ENCODE measurements around the gene PHAF1.

The PHAF1 gene

DNA sequence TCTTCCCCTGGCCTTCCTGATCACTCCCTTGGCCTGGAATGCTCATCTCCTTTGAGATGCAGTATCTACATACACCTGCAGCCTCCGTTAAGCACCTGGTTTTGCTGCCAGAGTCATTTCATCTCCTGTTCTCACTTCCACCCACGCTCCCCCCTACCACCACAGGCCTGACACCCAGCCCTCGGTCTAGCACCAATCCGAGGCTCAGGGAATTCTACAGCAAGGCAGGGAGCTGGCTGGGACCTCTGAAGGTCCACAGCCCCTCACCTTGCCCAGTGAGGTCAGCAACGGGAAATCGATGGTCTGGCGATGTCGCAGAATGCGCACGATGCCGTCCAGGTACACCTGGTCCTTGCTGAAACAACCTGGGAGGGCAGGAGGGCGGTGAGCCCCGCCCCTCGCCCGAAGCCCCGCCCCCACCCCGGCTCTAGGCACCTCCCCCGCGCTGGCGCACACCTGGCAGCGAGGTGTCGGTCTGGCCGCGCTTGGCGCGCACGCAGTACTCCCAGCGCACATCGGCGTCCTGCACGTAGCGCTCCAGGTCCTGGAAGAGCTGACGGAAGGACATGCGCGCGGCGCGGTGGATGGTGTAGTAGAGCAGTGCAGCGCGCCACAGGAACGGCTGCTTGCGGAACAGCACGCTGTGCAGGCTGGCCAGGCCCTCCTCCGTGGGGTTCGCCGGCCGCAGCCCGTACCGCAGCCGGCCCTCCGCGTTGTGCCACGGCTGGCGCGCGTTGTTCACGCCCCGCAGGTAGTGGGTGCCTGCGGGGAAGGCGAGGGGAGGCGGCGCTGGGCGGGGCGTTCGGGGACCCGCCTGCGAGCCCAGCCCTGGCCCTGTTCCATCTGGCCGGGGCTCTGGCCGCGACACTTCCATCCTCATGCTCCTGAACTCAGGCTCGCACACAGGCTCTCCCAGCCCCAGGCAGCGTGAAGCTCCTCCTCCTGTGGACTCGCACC, 68.3 kb downstream of the PHAF1 start:
- H3K27ac ChIP-seq (ENCODE audit: low read length) = no peak overlapping the region
- peak overlapping the region; percentile 21 to 66 for H3K4me3 ChIP-seq (ENCODE audit: low read depth in 1 of 2, low read length in 2 of 2)
- H3K9me3 ChIP-seq (ENCODE audit: control insufficient read depth in 1 of 2, low read length in 2 of 2) = no peaks in the 10 kb centered on the region
- H3K27me3 ChIP-seq (ENCODE audit: low read depth, low read length) = no peaks in the 10 kb centered on the region
- peaks cover 16 to 43% of the 10 kb centered on the region in 2 donors for H3K4me1 ChIP-seq (ENCODE audit: control insufficient read depth in 1 of 2, insufficient read depth in 2 of 2, low read length in 2 of 2)
- H3K36me3 ChIP-seq (ENCODE audit: control insufficient read depth in 1 of 2, insufficient read depth in 2 of 2, low read length in 2 of 2) = no peaks in the 10 kb centered on the region

DNA sequence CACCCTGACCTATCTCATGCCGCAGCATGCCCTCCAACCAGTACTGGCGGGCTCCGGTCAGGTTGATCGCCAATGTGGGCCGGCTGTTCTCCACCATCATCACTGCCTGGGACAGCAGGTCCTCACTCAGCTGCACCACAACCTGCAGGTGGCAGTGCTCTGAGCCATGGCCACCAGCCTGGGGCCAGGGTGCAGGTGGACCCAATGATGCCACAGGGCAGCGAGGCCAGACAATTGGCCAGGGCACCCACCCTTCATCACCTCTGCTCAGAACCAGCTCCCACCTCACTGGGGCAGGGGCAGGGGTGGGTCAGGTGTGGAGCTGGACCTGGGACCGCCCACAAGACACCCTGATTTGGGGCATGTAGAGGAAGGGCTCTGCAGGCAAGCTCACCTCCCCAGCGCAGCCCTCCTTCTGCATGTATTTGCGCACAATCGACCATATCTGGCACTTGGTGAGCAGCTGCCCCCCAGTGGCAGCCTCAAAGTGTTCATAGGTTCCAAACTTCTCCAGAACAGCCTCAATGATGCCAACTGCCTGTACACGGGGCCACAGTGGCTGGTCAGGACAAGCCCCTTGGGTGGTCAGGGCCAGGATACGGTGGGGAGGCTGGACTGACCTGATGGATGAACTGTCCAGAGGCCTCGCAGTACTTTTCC, 69.8 kb downstream of the PHAF1 start:
- H3K4me3 ChIP-seq (ENCODE audit: low read depth in 1 of 2, low read length in 2 of 2) = no peak overlapping the region
- H3K4me1 ChIP-seq (ENCODE audit: control insufficient read depth in 1 of 2, insufficient read depth in 2 of 2, low read length in 2 of 2) = peaks cover 9 to 37% of the 10 kb centered on the region in 2 donors
- H3K27ac ChIP-seq (ENCODE audit: low read length) = no peak overlapping the region

DNA sequence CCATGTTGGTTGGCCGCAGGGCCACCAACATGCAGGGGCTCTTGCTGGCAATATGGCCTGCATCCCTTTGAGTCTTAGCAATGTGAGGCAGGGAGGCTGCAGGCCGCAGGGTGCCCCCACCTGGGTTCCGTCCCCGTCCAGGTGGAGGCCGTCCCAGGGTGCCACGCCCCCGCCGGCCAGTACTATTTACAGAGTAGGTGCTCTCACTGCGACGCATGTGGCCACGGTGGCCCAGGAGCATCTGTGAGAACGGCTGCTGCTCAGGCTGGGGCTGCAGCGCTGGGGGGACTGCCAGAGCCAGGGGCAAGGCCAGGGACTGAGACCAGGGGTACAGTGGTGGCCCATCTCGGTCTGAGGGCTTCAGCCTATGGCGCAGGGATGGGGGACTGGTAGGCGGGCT, 70.4 kb downstream of the PHAF1 start:
- Histone ChIP-seq H3K9me3 (ENCODE audit: control insufficient read depth in 1 of 2, low read length in 2 of 2) (no peaks in the 10 kb centered on the region), H3K27ac (ENCODE audit: low read length) (no peak overlapping the region), H3K4me3 (ENCODE audit: low read depth in 1 of 2, low read length in 2 of 2) (no peak overlapping the region), H3K27me3 (ENCODE audit: low read depth, low read length) (no peaks in the 10 kb centered on the region), H3K36me3 (ENCODE audit: control insufficient read depth in 1 of 2, insufficient read depth in 2 of 2, low read length in 2 of 2) (no peaks in the 10 kb centered on the region), H3K4me1 (ENCODE audit: control insufficient read depth in 1 of 2, insufficient read depth in 2 of 2, low read length in 2 of 2) (peaks cover 9 to 39% of the 10 kb centered on the region in 2 donors)

More for the DNA sequence above, 69.8 kb downstream of the PHAF1 start:
- Histone ChIP-seq H3K9me3 (ENCODE audit: control insufficient read depth in 1 of 2, low read length in 2 of 2) (no peaks in the 10 kb centered on the region), H3K36me3 (ENCODE audit: control insufficient read depth in 1 of 2, insufficient read depth in 2 of 2, low read length in 2 of 2) (no peaks in the 10 kb centered on the region), H3K27me3 (ENCODE audit: low read depth, low read length) (no peaks in the 10 kb centered on the region)

GRCh38 chr16:67181346-67181745, 71.6 kb downstream of the PHAF1 start:
- Histone ChIP-seq H3K27ac (ENCODE audit: low read length) (no peak overlapping the region), H3K9me3 (ENCODE audit: control insufficient read depth in 1 of 2, low read length in 2 of 2) (no peaks in the 10 kb centered on the region), H3K36me3 (ENCODE audit: control insufficient read depth in 1 of 2, insufficient read depth in 2 of 2, low read length in 2 of 2) (no peaks in the 10 kb centered on the region), H3K4me1 (ENCODE audit: control insufficient read depth in 1 of 2, insufficient read depth in 2 of 2, low read length in 2 of 2) (peaks cover 9 to 47% of the 10 kb centered on the region in 2 donors), H3K4me3 (ENCODE audit: low read depth in 1 of 2, low read length in 2 of 2) (no peak overlapping the region), H3K27me3 (ENCODE audit: low read depth, low read length) (no peaks in the 10 kb centered on the region)

GRCh38 chr16:67182288-67182687, 72.5 kb downstream of the PHAF1 start:
- no peak overlapping the region for H3K27ac ChIP-seq (ENCODE audit: low read length)
- H3K4me1 ChIP-seq (ENCODE audit: control insufficient read depth in 1 of 2, insufficient read depth in 2 of 2, low read length in 2 of 2) = peaks cover 9 to 47% of the 10 kb centered on the region in 2 donors
- H3K27me3 ChIP-seq (ENCODE audit: low read depth, low read length) = no peaks in the 10 kb centered on the region
- H3K36me3 ChIP-seq (ENCODE audit: control insufficient read depth in 1 of 2, insufficient read depth in 2 of 2, low read length in 2 of 2) = no peaks in the 10 kb centered on the region
- H3K4me3 ChIP-seq (ENCODE audit: low read depth in 1 of 2, low read length in 2 of 2) = no peak overlapping the region
- H3K9me3 ChIP-seq (ENCODE audit: control insufficient read depth in 1 of 2, low read length in 2 of 2) = no peaks in the 10 kb centered on the region

GRCh38 chr16:67183284-67183626, 73.5 kb downstream of the PHAF1 start:
- H3K27me3 ChIP-seq (ENCODE audit: low read depth, low read length) = no peaks in the 10 kb centered on the region
- peaks cover 9 to 38% of the 10 kb centered on the region in 2 donors for H3K4me1 ChIP-seq (ENCODE audit: control insufficient read depth in 1 of 2, insufficient read depth in 2 of 2, low read length in 2 of 2)
- no peaks in the 10 kb centered on the region for H3K9me3 ChIP-seq (ENCODE audit: control insufficient read depth in 1 of 2, low read length in 2 of 2)
- peak overlapping the region; percentile 79 for H3K27ac ChIP-seq (ENCODE audit: low read length)
- H3K4me3 ChIP-seq (ENCODE audit: low read depth in 1 of 2, low read length in 2 of 2) = peak overlapping the region; percentile 53 to 85
- no peaks in the 10 kb centered on the region for H3K36me3 ChIP-seq (ENCODE audit: control insufficient read depth in 1 of 2, insufficient read depth in 2 of 2, low read length in 2 of 2)

- H3K27me3 ChIP-seq (ENCODE audit: low read depth, low read length) = no peaks in the 10 kb centered on the region
- peaks cover 9 to 32% of the 10 kb centered on the region in 2 donors for H3K4me1 ChIP-seq (ENCODE audit: control insufficient read depth in 1 of 2, insufficient read depth in 2 of 2, low read length in 2 of 2)
- H3K36me3 ChIP-seq (ENCODE audit: control insufficient read depth in 1 of 2, insufficient read depth in 2 of 2, low read length in 2 of 2) = no peaks in the 10 kb centered on the region
- H3K9me3 ChIP-seq (ENCODE audit: control insufficient read depth in 1 of 2, low read length in 2 of 2) = no peaks in the 10 kb centered on the region
- peak within 1 kb of the TSS; percentile 53 to 85 for H3K4me3 ChIP-seq (ENCODE audit: low read depth in 1 of 2, low read length in 2 of 2)
- peak within 1 kb of the TSS; percentile 79 for H3K27ac ChIP-seq (ENCODE audit: low read length)
Measured at GRCh38 chr16:67183627-67184452, 74.1 kb downstream of the PHAF1 start, which contains the start of gene MATCAP1. TSS of gene MATCAP1 (minus strand) at chr16:67183963. CDS start at chr16:67180610, 3,353 bp downstream.

DNA sequence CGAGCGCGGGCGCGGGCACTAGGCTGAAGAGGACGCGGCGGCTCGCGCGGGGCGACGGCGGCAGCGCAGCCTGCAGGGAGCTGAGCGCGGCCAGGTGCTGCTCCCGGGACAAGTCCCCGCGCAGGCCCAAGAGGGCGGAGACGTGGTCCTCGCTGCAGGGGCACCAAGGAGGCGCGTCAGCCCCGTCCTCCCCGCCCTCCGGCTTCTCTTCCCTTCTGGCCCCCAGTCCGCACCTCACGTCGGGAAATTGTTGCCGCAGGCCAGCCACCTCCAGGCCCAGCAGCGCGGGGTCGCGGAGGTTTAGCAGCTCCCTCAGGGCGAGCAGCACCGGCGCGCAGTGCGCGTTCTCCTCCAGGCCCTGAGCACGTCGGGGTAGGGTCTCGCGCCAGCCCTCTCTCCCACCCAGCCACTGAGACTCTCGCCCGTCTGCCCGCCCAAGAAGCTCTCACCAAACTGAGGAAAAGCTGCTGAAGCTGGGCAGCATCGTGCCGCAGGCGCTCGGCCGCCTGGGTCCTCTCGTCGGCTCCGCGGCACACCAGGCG, 74.8 kb downstream of the PHAF1 start:
- Histone ChIP-seq H3K27ac (ENCODE audit: low read length) (no peak overlapping the region), H3K4me3 (ENCODE audit: low read depth in 1 of 2, low read length in 2 of 2) (peak overlapping the region; percentile 53 to 85), H3K4me1 (ENCODE audit: control insufficient read depth in 1 of 2, insufficient read depth in 2 of 2, low read length in 2 of 2) (peaks cover 9 to 32% of the 10 kb centered on the region in 2 donors), H3K36me3 (ENCODE audit: control insufficient read depth in 1 of 2, insufficient read depth in 2 of 2, low read length in 2 of 2) (no peaks in the 10 kb centered on the region), H3K9me3 (ENCODE audit: control insufficient read depth in 1 of 2, low read length in 2 of 2) (no peaks in the 10 kb centered on the region), H3K27me3 (ENCODE audit: low read depth, low read length) (no peaks in the 10 kb centered on the region)

DNA sequence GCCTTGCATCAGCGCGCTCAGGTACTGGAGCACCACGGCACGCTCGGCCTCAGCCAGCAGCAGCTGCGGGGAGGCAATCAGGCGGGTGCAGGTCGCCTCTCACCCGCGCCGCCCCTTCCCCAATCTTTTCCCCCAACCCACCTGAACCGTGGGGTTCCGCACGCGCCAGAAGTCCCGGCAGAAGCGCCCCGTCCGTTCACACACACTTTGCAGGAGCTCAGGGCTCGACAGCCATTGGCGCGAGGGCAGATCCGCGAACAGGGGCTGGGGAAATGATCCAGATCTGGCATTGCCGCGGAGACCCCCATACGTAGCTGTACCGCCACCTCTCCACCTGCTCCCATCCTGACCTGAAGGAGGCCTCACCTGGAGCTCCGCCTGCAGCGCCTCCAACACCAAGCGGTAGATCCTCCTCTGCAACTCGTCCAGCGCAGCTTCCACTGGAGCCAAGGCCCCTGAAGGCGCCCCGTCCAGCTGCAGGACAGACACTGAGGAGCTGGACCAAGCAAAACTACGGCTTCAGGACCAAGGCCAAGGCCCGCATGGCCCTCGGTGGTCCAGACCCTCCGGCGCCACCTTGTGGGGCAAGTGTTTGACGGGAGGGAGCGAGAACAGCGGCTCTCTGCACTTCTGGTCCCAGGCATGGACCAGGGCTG, 75.4 kb downstream of the PHAF1 start:
- Histone ChIP-seq H3K4me1 (ENCODE audit: control insufficient read depth in 1 of 2, insufficient read depth in 2 of 2, low read length in 2 of 2) (peaks cover 9 to 32% of the 10 kb centered on the region in 2 donors), H3K4me3 (ENCODE audit: low read depth in 1 of 2, low read length in 2 of 2) (peak overlapping the region in 1 of 2 donors; percentile 85), H3K36me3 (ENCODE audit: control insufficient read depth in 1 of 2, insufficient read depth in 2 of 2, low read length in 2 of 2) (no peaks in the 10 kb centered on the region), H3K27ac (ENCODE audit: low read length) (no peak overlapping the region), H3K9me3 (ENCODE audit: control insufficient read depth in 1 of 2, low read length in 2 of 2) (no peaks in the 10 kb centered on the region), H3K27me3 (ENCODE audit: low read depth, low read length) (no peaks in the 10 kb centered on the region)

DNA sequence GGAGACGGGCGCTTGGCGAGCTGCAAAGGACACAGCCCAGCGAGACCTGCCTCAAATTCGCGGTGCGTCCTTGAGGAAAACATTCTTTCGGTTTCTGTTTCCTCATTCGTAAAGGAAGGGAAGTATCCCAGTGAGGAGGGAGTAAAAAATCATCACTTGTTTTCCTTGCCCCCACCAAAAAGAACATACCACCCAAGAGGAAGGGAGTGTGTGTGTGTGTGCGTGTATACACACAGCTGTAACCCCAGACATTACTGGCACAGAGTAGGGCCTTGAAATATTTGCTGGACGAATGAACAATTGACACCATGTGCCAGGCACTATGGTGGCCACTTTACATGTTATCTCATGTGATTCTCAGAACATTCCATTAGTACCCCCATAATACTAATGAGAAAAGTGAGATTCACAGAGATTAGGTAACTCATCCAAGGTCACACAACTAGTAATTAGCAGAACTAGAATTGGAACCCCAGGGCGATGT, 76.0 kb downstream of the PHAF1 start:
- Histone ChIP-seq H3K4me1 (ENCODE audit: control insufficient read depth in 1 of 2, insufficient read depth in 2 of 2, low read length in 2 of 2) (peaks cover 9 to 32% of the 10 kb centered on the region in 2 donors), H3K27ac (ENCODE audit: low read length) (no peak overlapping the region), H3K4me3 (ENCODE audit: low read depth in 1 of 2, low read length in 2 of 2) (peak overlapping the region in 1 of 2 donors; percentile 85), H3K9me3 (ENCODE audit: control insufficient read depth in 1 of 2, low read length in 2 of 2) (no peaks in the 10 kb centered on the region), H3K36me3 (ENCODE audit: control insufficient read depth in 1 of 2, insufficient read depth in 2 of 2, low read length in 2 of 2) (no peaks in the 10 kb centered on the region), H3K27me3 (ENCODE audit: low read depth, low read length) (no peaks in the 10 kb centered on the region)
